Tibial nerve (tissue), 4 donors: ENCODE measurements around the gene ABI3BP.

Source experiments
- EP300 ChIP-seq, 2 donors: sonication (generic); formaldehyde crosslinking; IDR thresholded peaks; one replicate each; pipeline ENCODE4 v1.6.1; 2017; ENCODE audit warnings: antibody characterized with exemption in 2 of 2, mild to moderate bottlenecking in 1 of 2
- TF ChIP-seq, protein P1 (sequence below), 5 experiments: fragments of 200-600 bp in 3 of 5; fragments of 450-650 bp in 2 of 5; sonication (generic) in 3 of 5; IDR thresholded peaks; one replicate each; pipeline ENCODE4 v1.5.1; 2016 to 2019; ENCODE audit warnings: antibody characterized with exemption in 5 of 5, mild to moderate bottlenecking in 3 of 5, moderate library complexity in 2 of 5

DNA sequence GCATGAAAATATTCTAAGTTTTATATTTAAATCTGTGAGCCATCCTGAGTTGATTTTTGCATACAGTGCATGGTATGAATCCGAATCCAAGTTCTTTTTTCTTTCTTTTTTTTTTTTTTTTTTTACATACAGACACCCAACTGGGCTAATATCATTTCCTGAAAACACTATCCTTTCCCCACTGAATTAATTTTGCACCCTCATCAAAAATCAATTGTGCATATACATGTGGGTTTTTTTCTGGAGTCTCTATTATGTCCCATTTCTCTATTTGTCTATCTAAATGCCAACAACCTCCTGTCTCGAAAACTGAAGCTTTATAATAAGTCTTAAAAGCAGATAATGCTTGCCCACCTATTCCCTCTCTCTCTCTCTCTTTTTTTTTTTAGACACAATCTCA lies 5.9 kb upstream of the ABI3BP start:
- TF ChIP-seq, protein P1, sequence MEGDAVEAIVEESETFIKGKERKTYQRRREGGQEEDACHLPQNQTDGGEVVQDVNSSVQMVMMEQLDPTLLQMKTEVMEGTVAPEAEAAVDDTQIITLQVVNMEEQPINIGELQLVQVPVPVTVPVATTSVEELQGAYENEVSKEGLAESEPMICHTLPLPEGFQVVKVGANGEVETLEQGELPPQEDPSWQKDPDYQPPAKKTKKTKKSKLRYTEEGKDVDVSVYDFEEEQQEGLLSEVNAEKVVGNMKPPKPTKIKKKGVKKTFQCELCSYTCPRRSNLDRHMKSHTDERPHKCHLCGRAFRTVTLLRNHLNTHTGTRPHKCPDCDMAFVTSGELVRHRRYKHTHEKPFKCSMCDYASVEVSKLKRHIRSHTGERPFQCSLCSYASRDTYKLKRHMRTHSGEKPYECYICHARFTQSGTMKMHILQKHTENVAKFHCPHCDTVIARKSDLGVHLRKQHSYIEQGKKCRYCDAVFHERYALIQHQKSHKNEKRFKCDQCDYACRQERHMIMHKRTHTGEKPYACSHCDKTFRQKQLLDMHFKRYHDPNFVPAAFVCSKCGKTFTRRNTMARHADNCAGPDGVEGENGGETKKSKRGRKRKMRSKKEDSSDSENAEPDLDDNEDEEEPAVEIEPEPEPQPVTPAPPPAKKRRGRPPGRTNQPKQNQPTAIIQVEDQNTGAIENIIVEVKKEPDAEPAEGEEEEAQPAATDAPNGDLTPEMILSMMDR (IDR thresholded peaks at IDR 0.05): no peak
- TF ChIP-seq EP300 (IDR thresholded peaks at IDR 0.05): no peak
